Endothelial cell of umbilical vein (primary cell): ENCODE measurements around the gene BRD3. TPM values are rescaled to one million over a fixed set of nuclear protein-coding genes. Genes with fewer than 3 reads are reported as not detected.

Experiments used
- BruUV-seq: library from RNA; stranded (reverse); fragments of 400-500 nt; replicated peaks from 2 replicates; lab custom pipeline; 2021; lab: Mats Ljungman, UMichigan
- CTCF ChIA-PET: fragments of 300-600, 350-600 bp; sonication (Branson Sonifier 250); formaldehyde crosslinking; loops from one replicate; lab custom pipeline; 2021; ENCODE audit warnings: antibody characterized with exemption, inconsistent platforms; lab: Charles Lee
- POLR2A ChIA-PET: fragments of 300-600, 350-600 bp; sonication (Branson Sonifier 250); formaldehyde crosslinking; loops from one replicate; lab custom pipeline; 2021; ENCODE audit warnings: antibody characterized with exemption, inconsistent platforms; lab: Charles Lee
- DNase-seq: peaks from one replicate; pipeline ENCODE4 v3.0.0-alpha.2; 2011; ENCODE audit warnings: low read depth, low spot score
- FAIRE-seq: peaks from 2 replicates; lab custom pipeline; 2011; peaks lifted over from hg19 to GRCh38; lab: Jason Lieb, UNC
- H2AFZ ChIP-seq: 2 replicates; pipeline ENCODE4 v1.6.0; 2012; ENCODE audit warnings: low read depth, low read length, control low read depth, inconsistent platforms
- H3K27ac ChIP-seq: 2 replicates; pipeline ENCODE4 v1.5.1; 2011; ENCODE audit warnings: low read depth, mild to moderate bottlenecking, control low read depth, low read length, moderate library complexity; ENCODE audit not compliant: insufficient read depth
- H3K27me3 ChIP-seq, 2 experiments: 2 replicates each; pipeline versions ENCODE4 v1.6.0 to v1.6.1; 2011; ENCODE audit warnings: low read length in 2 of 2, mixed read lengths in 1 of 2; ENCODE audit not compliant: control insufficient read depth in 2 of 2, insufficient read depth in 2 of 2
- H3K36me3 ChIP-seq, 2 experiments: 2 replicates in 1 of 2; 3 replicates in 1 of 2; pipeline ENCODE4 v1.5.1; 2011; ENCODE audit warnings: low read length in 2 of 2, mild to moderate bottlenecking in 1 of 2, moderate library complexity in 1 of 2; ENCODE audit not compliant: control insufficient read depth in 2 of 2, insufficient read depth in 2 of 2; ENCODE audit errors: extremely low read depth in 1 of 2
- H3K4me1 ChIP-seq: 3 replicates; pipeline ENCODE4 v1.5.1; 2011; ENCODE audit warnings: mild to moderate bottlenecking, low read length; ENCODE audit not compliant: control insufficient read depth, insufficient read depth; ENCODE audit errors: extremely low read depth
- H3K4me2 ChIP-seq: 2 replicates; pipeline ENCODE4 v1.6.1; 2011; ENCODE audit warnings: low read length, control low read depth, mixed read lengths; ENCODE audit not compliant: insufficient read depth
- H3K4me3 ChIP-seq, 3 experiments: fragments of 200-600 bp in 1 of 3; sonication (generic), shearing (Covaris generic) in 1 of 3; replicated peaks in 1 of 3; 2 replicates each; pipeline ENCODE4 v1.5.1; 2011 to 2016; ENCODE audit warnings: control low read depth in 3 of 3, low read length in 3 of 3, mild to moderate bottlenecking in 2 of 3, inconsistent platforms in 1 of 3, low read depth in 1 of 3, moderate library complexity in 1 of 3; ENCODE audit not compliant: insufficient read depth in 1 of 3
- H3K79me2 ChIP-seq: 2 replicates; pipeline ENCODE4 v1.6.0; 2012; ENCODE audit warnings: low read length, inconsistent platforms; ENCODE audit not compliant: control insufficient read depth, insufficient read depth
- H3K9ac ChIP-seq: replicated peaks from 2 replicates; pipeline ENCODE3; 2011; ENCODE audit warnings: low read length, control low read depth; ENCODE audit not compliant: insufficient read depth; ENCODE audit errors: extremely low read depth
- H3K9me1 ChIP-seq: replicated peaks from 3 replicates; pipeline ENCODE4 v1.6.0; 2011; ENCODE audit warnings: mild to moderate bottlenecking, low read length; ENCODE audit not compliant: control insufficient read depth, insufficient read depth; ENCODE audit errors: extremely low read depth
- H3K9me3 ChIP-seq: replicated peaks from 2 replicates; pipeline ENCODE4 v1.5.1; 2012; ENCODE audit warnings: low read length, inconsistent platforms; ENCODE audit not compliant: control insufficient read depth, insufficient read depth
- H4K20me1 ChIP-seq: replicated peaks from 2 replicates; pipeline ENCODE3; 2011; ENCODE audit warnings: mild to moderate bottlenecking, low read length; ENCODE audit not compliant: control insufficient read depth, insufficient read depth; ENCODE audit errors: extremely low read depth
- EZH2 ChIP-seq: IDR thresholded peaks from 2 replicates; pipeline ENCODE4 v1.6.1; 2012; ENCODE audit warnings: borderline replicate concordance, low read depth, mild to moderate bottlenecking, moderate library complexity, low read length, inconsistent platforms; ENCODE audit not compliant: severe bottlenecking
- FOS ChIP-seq: IDR thresholded peaks from 2 replicates; pipeline ENCODE4 v1.6.1; 2011; ENCODE audit warnings: mild to moderate bottlenecking, low read length, moderate library complexity, borderline replicate concordance; ENCODE audit not compliant: insufficient read depth
- GATA2 ChIP-seq: IDR thresholded peaks from 2 replicates; pipeline ENCODE4 v1.7.0; 2011; ENCODE audit warnings: low read depth, mild to moderate bottlenecking, moderate library complexity, mixed read lengths, low read length; ENCODE audit not compliant: insufficient read length, insufficient read depth
- JUN ChIP-seq: IDR thresholded peaks from 2 replicates; pipeline ENCODE4 v1.6.1; 2011; ENCODE audit warnings: borderline replicate concordance, low read depth; ENCODE audit not compliant: insufficient read length, insufficient read depth
- MYC ChIP-seq: IDR thresholded peaks from one replicate; pipeline ENCODE4 v1.6.1; 2011; ENCODE audit warnings: mild to moderate bottlenecking, low read depth, low read length
- POLR2A ChIP-seq: IDR thresholded peaks from 2 replicates; pipeline ENCODE4 v1.6.1; 2012; ENCODE audit warnings: low read depth, mild to moderate bottlenecking, control low read depth, low read length
- POLR2AphosphoS5 ChIP-seq: IDR thresholded peaks from 2 replicates; pipeline ENCODE4 v1.6.1; 2012; ENCODE audit warnings: low read depth, mild to moderate bottlenecking, control low read depth, low read length, moderate library complexity; ENCODE audit not compliant: insufficient read depth
- dilution Hi-C: fragments of 300-500 bp; cut with MboI; formaldehyde crosslinking; loops from one replicate; pipeline ENCODE4 v1.15.0; 2019; ENCODE audit warnings: low sequenced_read_pairs; ENCODE audit not compliant: extremely low pct_ligation_motif_present
- intact Hi-C: fragments of 100-400 bp; cut with micrococcal nuclease; formaldehyde crosslinking; loops from one replicate; pipeline ENCODE4 v1.10.0; 2022
- polyA plus RNA-seq, 4 experiments: library from polyadenylated mRNA; depleted of rRNA in 3 of 4; stranded (reverse) in 3 of 4; unstranded in 1 of 4; fragments of >200 nt; gene quantifications; 2 replicates each; pipeline versions ENCODE4 v1.2.1 to v1.2.3, GENCODE V29; 2011 to 2012; ENCODE audit warnings: missing spikeins in 1 of 4
- total RNA-seq: library from RNA; stranded (reverse); gene quantifications from 2 replicates; pipeline ENCODE4 v1.2.3, GENCODE V29; 2021
- TF ChIP-seq, protein P1 (sequence below), 2 donors: IDR thresholded peaks; 1 replicate in 1 of 2; 2 replicates in 1 of 2; pipeline ENCODE4 v1.5.1; 2011; ENCODE audit warnings: low read length in 2 of 2, mild to moderate bottlenecking in 2 of 2, moderate library complexity in 2 of 2, control low read depth in 1 of 2, inconsistent platforms in 1 of 2, low read depth in 1 of 2; ENCODE audit not compliant: insufficient read depth in 1 of 2; ENCODE audit errors: extremely low read depth in 1 of 2
- TF ChIP-seq, protein P2 (sequence below): IDR thresholded peaks from 2 replicates; pipeline ENCODE4 v1.6.1; 2011; ENCODE audit not compliant: insufficient read depth, insufficient read length

BRD3 gene
- total and polyA plus RNA-seq, 2 donors (not counting 3 experiments of a cell fraction or from before 2014, with no cell fraction given), result 10.5 to 47.1 TPM

DNA sequence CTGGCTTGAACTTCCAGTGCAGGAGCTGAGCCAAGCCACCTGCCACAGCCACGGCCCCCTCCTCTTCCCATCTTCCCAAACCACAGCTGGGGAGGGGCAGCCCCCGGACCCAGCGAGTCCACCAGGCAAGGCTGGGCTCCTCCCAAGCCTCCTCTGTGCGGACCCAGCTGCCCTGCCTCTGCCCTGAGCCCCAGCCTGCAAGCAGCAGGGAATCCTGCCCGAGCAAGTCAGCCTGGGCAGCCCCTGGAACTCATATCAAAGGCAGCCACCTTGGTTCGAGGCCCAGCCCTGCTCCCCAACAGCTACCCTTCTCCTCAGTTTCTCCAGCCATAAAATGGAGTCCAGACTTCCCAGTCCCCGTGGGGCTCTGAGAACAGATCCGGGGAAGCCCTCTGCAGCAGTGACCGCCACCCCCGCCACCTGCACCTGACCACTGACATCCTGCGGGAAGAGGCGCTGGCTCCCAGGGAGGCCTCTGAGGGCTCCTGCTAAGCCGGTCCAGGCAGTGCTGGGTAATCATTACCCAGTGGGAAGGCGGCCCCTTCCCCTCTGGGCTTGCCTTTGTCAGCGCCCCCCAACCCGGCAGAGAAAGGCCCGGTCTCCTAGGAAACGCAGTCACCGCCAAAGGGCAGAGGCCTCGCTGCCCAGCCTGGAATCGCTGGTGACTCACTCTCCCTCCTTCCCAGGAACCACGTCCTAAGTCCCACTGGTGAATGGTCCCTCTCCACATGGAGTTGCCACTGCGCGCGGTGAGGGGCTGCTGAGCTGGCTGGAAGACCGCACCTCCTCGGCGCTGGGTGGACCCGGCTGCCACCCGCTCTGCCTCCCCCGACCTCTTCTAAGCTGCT is 77.2 kb downstream of the BRD3 start:
- peak overlapping the region; percentile 51 to 67 (median 64) for H3K4me3 ChIP-seq
- FAIRE-seq (peak; percentile 96), DNase-seq (peak; percentile 82)
- ChIA-PET POLR2A (interaction anchor here (0.6 to 0.9 kb wide), 3 partner anchors 33 to 203 kb away, joined by 4 to 5 read pairs (median 4); no protein-coding TSS in a partner anchor), CTCF (interaction anchor here (1.0 to 1.4 kb wide), 13 partner anchors 19 to 212 kb away, joined by 3 to 14 read pairs (median 4); no protein-coding TSS in a partner anchor)
- peak overlapping the region; percentile 75 for H3K4me2 ChIP-seq
- H3K36me3 ChIP-seq, result no peaks in the 10 kb centered on the region
- TF ChIP-seq EZH2, result no peak
- TF ChIP-seq, protein P1, sequence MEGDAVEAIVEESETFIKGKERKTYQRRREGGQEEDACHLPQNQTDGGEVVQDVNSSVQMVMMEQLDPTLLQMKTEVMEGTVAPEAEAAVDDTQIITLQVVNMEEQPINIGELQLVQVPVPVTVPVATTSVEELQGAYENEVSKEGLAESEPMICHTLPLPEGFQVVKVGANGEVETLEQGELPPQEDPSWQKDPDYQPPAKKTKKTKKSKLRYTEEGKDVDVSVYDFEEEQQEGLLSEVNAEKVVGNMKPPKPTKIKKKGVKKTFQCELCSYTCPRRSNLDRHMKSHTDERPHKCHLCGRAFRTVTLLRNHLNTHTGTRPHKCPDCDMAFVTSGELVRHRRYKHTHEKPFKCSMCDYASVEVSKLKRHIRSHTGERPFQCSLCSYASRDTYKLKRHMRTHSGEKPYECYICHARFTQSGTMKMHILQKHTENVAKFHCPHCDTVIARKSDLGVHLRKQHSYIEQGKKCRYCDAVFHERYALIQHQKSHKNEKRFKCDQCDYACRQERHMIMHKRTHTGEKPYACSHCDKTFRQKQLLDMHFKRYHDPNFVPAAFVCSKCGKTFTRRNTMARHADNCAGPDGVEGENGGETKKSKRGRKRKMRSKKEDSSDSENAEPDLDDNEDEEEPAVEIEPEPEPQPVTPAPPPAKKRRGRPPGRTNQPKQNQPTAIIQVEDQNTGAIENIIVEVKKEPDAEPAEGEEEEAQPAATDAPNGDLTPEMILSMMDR (IDR thresholded peaks at IDR 0.05; ENCODE audit: extremely low read depth in 1 of 2, insufficient read depth in 1 of 2, low read depth in 1 of 2, low read length in 2 of 2), result no peak
- TF ChIP-seq POLR2AphosphoS5, result peak; percentile 41
- TF ChIP-seq, protein P2, sequence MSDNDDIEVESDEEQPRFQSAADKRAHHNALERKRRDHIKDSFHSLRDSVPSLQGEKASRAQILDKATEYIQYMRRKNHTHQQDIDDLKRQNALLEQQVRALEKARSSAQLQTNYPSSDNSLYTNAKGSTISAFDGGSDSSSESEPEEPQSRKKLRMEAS, result peak; percentile 13
- TF ChIP-seq POLR2A, result no peak
- no peak for TF ChIP-seq GATA2
- peak; percentile 72 for TF ChIP-seq MYC
- TF ChIP-seq JUN, result peak; percentile 66
- peak; percentile 83 for TF ChIP-seq FOS
- H3K4me1 ChIP-seq, result peaks cover 15% of the 10 kb centered on the region
- H3K27me3 ChIP-seq, result no peaks in the 10 kb centered on the region
- no peaks in the 10 kb centered on the region for H4K20me1 ChIP-seq
- peak overlapping the region; percentile 69 for H3K27ac ChIP-seq
- H3K9me3 ChIP-seq, result no peaks in the 10 kb centered on the region
- peak overlapping the region; percentile 30 for H2AFZ ChIP-seq
- no peaks in the 10 kb centered on the region for H3K9me1 ChIP-seq
- intact Hi-C loops, result loop anchor here (2.0 to 5.0 kb wide), 3 partner anchors 30 to 143 kb away; no protein-coding TSS in a partner anchor
- dilution Hi-C loops, result no loop called here
- H3K9ac ChIP-seq, result peak overlapping the region; percentile 69
- BruUV-seq, result no TSS peak
- H3K79me2 ChIP-seq, result peaks cover 59% of the 10 kb centered on the region
